IPS-11a (cell line): Measurements from ENCODE around the gene ZBTB4.

Source experiments
- H3K4me3 ChIP-seq: one replicate; pipeline ENCODE4 v1.5.1; 2013; ENCODE audit warnings: low read depth, low read length, control low read depth

Gene ZBTB4

GRCh38 chr17:7444682-7445618 is 34.5 kb downstream of the ZBTB4 start, which contains the start of gene CHRNB1:
CHRNB1 (plus strand) TSS chr17:7445061; CDS start chr17:7445128, 67 bp downstream.
- peak within 1 kb of the TSS; percentile 53 for H3K4me3 ChIP-seq

GRCh38 chr17:7443499-7444485 is 35.6 kb downstream of the ZBTB4 start:
- H3K4me3 ChIP-seq = no peak overlapping the region

GRCh38 chr17:7442142-7442541 is 37.3 kb downstream of the ZBTB4 start:
- no peak overlapping the region for H3K4me3 ChIP-seq

- peak overlapping the region; percentile 8 for H3K4me3 ChIP-seq
These were observed 38.2 kb downstream of the ZBTB4 start for GRCh38 chr17:7441266-7441665.

GRCh38 chr17:7440834-7441195 is 38.6 kb downstream of the ZBTB4 start:
- H3K4me3 ChIP-seq = peak overlapping the region; percentile 69

GRCh38 chr17:7440113-7440833 is 39.2 kb downstream of the ZBTB4 start:
- peak overlapping the region; percentile 69 for H3K4me3 ChIP-seq

GRCh38 chr17:7439462-7440112 is 39.8 kb downstream of the ZBTB4 start, which contains the start of gene FGF11:
FGF11 (plus strand) TSS chr17:7439512; CDS start chr17:7439621, 109 bp downstream.
- H3K4me3 ChIP-seq = peak within 1 kb of the TSS; percentile 69

- peak overlapping the region; percentile 69 for H3K4me3 ChIP-seq
These were observed 40.6 kb downstream of the ZBTB4 start for GRCh38 chr17:7438656-7439460.

- peak overlapping the region; percentile 39 for H3K4me3 ChIP-seq
These were observed 41.3 kb downstream of the ZBTB4 start for GRCh38 chr17:7437950-7438614.

GRCh38 chr17:7437369-7437863 is 42.0 kb downstream of the ZBTB4 start:
- H3K4me3 ChIP-seq = peak overlapping the region; percentile 33

GRCh38 chr17:7436556-7437368 is 42.7 kb downstream of the ZBTB4 start:
- peak overlapping the region; percentile 36 for H3K4me3 ChIP-seq

GRCh38 chr17:7435676-7436555 is 43.5 kb downstream of the ZBTB4 start:
- peak overlapping the region; percentile 36 for H3K4me3 ChIP-seq

GRCh38 chr17:7432296-7432695 is 47.1 kb downstream of the ZBTB4 start:
- H3K4me3 ChIP-seq = no peak overlapping the region

GRCh38 chr17:7431231-7431630 is 48.2 kb downstream of the ZBTB4 start:
- H3K4me3 ChIP-seq = no peak overlapping the region

- no peak overlapping the region for H3K4me3 ChIP-seq
These were observed 49.7 kb downstream of the ZBTB4 start for GRCh38 chr17:7429722-7430121.

GRCh38 chr17:7428557-7428956 is 50.9 kb downstream of the ZBTB4 start, which contains the start of gene SPEM3:
SPEM3 (plus strand) TSS chr17:7428857; CDS start chr17:7428903, 46 bp downstream.
- no peak within 1 kb of the TSS for H3K4me3 ChIP-seq

GRCh38 chr17:7427549-7427948 is 51.9 kb downstream of the ZBTB4 start:
- H3K4me3 ChIP-seq = no peak overlapping the region
